ENCODE results near the gene DENND2A.
A peak's percentile ranks its signal among the peaks of the same experiment; 100 is the strongest.

The DENND2A gene

GRCh38 chr7:140497241-140497769, 143.3 kb downstream of the DENND2A start:
- no peak for DNase-seq

GRCh38 chr7:140495514-140496097, 145.0 kb downstream of the DENND2A start:
- no peak for DNase-seq

DNA sequence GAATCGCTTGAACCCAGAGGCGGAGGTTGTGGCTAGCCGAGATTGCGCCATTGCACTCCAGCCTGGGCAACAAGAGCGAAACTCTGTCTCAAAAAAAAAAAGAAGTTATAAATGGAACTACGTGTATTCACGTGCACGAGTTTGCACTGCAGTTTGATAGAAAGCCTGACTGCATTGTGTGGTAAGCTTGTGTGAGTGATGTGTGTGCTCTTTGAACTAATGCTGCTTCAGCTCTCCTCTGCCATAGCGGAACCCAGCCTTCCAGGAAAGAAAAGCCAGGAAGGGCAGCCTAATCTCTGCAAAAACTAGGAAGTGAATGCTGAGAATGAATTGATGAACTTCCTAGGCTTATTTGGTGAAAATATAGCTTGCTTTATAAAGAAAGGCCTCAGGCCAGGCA, 145.7 kb downstream of the DENND2A start:
- DNase-seq, result peak; percentile 79 to 88

DNA sequence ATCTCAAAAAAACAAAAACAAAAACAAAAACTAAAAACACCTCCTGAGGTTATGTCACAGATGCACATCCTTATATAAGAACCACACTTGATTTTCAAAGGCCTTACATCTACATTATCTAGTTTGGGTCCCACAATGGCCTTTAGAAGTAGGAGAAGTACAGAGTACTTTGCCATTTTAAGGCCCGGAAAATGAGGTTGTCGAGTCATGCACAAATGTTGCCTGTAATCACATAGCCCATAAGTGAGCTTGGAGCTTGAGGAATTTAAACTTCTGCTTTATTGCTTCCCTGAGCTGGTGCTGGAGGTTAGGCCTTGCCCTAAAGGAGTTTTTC, 151.6 kb downstream of the DENND2A start:
- DNase-seq, result peak; percentile 71 to 74

GRCh38 chr7:140485500-140486265, 154.9 kb downstream of the DENND2A start:
- DNase-seq, result no peak

DNA sequence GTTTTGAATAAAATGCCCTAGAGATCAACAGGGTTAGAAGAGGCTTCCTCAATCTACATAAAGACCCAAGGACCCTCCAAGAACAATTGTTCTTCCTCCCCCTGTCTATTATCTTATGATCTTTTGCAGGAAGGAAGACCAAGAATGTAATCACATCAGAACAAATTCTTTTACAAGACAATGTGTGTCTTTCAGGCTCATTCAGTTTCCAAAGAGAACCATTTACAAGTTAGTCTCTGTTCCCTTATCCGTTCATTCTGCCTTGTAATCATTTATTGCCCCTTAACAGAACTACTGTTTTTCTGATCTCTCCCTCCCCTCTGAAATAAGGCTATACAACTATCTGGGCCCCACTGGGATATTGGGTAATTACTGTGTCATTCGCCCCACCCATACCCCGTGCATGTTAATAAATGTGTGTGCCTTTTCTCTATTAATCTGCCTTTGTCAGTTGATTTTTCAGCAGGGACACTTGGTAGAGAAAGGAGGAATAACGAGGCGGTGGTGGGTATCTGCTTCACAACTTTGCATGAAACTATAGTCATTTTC, 155.6 kb downstream of the DENND2A start:
- no peak for DNase-seq

DNA sequence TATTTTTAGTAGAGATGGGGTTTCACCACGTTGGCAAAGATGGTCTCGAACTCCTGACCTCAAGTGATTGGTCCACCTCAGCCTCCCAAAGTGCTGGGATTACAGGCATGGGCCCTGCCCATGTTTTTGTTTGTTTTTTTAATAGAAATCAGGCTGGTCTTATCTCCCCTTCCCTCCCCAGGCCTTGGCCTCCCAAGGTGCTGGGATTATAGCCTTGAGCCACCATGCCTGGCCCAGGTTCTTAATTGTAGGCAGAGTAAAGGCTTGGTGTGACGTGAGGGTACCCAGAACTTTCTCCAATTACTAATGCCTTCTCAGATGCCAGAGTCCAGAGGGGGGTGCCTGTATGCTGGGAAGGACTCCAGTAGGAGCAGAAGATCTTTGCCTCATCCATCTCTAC, 156.1 kb downstream of the DENND2A start:
- no peak for DNase-seq

- no peak for DNase-seq
Measured at GRCh38 chr7:140479739-140480084, 160.9 kb downstream of the DENND2A start.

DNA sequence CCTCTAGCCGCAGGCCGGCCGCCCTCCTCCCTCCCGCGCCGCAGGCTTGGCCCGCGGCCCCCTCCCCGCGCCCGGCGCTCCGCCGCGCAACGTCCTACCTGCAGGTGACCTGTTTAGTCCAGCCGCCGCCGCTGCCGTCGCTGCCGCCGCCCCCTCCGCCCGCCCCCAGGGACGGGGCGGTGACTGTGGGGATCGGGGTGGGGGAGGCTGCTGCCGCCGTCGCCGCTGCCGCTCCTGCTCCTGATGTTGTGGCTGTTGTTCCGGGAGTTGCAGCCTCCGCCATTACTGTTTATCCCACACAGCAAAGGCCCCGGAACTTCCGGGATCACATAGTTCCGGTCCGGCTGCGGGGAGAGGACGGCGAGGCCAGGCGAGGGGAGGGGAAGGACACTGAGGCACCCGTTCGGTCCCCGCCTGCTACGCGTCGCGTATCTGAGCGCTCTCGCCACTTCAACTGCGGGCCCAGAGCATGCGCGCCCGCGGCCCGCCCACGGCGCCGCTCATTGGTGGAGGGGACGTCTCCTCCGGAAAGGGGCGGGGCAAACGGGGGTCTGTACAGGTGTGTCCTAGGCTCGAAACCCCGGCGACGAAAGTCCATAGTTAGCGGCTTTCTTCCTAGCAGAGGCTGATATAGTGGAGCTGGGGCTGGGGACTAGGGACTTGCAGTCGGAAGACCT, 161.4 kb downstream of the DENND2A start, which contains the start of gene MKRN1:
Gene MKRN1, minus strand, starts transcription at position 444 of the 677 bp plus-strand sequence. Its CDS starts 161 bp downstream, at position 283.
- peak; percentile 93 to 96 for DNase-seq

- DNase-seq, result peak; percentile 65 to 72
Measured at GRCh38 chr7:140478246-140479061, 162.2 kb downstream of the DENND2A start.

DNA sequence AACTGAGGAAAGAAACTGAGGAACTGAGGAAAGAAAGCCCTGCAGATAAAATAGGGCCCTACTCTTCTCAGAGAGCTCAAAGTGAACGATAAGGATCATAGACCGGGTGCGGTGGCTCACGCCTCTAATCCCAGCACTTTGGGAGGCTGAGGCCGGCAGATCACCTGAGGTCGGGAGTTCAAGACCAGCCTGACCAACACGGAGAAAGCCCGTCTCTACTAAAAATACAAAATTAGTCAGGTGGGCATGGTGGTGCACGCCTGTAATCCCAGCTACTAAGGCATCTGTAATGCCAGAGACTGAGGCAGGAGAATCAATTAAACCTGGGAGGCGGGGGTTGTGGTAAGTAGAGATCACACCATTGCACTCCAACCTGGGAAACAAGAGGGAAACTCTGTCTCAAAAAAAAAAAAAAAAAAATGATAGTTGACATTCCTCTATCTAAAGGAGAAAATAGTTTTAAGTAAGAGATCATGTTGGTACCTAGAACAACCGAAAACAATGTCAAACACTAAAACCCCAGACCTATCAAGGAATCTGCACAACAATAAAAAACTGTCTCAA, 163.8 kb downstream of the DENND2A start:
- no peak for DNase-seq

GRCh38 chr7:140475747-140476333, 164.8 kb downstream of the DENND2A start:
- DNase-seq, result peak; percentile 37 to 40

Measured in inflammatory macrophage (primary cell).